ENCODE measurements around the gene LAMA5.

DNA sequence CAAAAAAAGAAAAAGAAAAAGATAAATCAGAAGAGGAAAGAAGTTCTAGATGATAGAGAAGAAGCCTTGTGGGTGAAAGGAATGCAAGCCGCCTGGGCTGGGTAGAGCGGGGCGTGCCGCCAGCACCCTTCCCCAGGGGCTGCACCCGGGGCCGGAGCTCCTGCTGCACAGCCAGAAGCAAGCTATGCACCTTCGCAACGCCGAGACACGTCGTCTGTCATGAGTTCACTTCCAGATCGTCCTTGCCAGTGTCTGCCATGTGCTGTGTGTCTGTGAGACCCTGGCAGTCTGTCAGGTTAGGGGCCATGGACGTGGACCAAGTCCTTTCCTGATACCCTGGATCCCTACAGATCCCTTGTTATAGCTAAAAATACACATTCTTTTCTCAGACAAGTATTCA is 89.9 kb downstream of the LAMA5 start:
- TF ChIP-seq, protein P1, sequence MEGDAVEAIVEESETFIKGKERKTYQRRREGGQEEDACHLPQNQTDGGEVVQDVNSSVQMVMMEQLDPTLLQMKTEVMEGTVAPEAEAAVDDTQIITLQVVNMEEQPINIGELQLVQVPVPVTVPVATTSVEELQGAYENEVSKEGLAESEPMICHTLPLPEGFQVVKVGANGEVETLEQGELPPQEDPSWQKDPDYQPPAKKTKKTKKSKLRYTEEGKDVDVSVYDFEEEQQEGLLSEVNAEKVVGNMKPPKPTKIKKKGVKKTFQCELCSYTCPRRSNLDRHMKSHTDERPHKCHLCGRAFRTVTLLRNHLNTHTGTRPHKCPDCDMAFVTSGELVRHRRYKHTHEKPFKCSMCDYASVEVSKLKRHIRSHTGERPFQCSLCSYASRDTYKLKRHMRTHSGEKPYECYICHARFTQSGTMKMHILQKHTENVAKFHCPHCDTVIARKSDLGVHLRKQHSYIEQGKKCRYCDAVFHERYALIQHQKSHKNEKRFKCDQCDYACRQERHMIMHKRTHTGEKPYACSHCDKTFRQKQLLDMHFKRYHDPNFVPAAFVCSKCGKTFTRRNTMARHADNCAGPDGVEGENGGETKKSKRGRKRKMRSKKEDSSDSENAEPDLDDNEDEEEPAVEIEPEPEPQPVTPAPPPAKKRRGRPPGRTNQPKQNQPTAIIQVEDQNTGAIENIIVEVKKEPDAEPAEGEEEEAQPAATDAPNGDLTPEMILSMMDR (IDR thresholded peaks at IDR 0.05; ENCODE audit: insufficient read depth, low read length, poor library complexity, severe bottlenecking): no peak
- no peak for TF ChIP-seq EZH2phosphoT487 (conservative IDR thresholded peaks at IDR 0.05; ENCODE audit: low read length)

Data from SU-DHL-6 (cell line).